Stimulated activated CD8-positive, alpha-beta memory T cell treated with anti-CD3 and anti-CD28 coated beads, Interleukin-2, amount 100 ng/mL, for 1 hour (primary cell): ENCODE data around the gene OR5AS1.
"Not testable (repeated sequence)": the region's sequence is repeated elsewhere in the genome, so short reads cannot be mapped to it uniquely, and the experiment has no call there.

Source experiments
- DNase-seq, 2 donors: peaks; one replicate each; pipeline ENCODE4 v3.0.0-alpha.2; 2020; ENCODE audit warnings: low read depth in 2 of 2

OR5AS1 gene

GRCh38 chr11:56027354-56027753 lies at the start of gene OR5AS1:
OR5AS1 (plus strand) TSS chr11:56027654; CDS start chr11:56030419, 2,765 bp downstream.
- no peak for DNase-seq

- no peak for DNase-seq
Measured at GRCh38 chr11:55994525-55994924, 32.9 kb upstream of the OR5AS1 start, which contains the start of gene OR5F1. OR5F1 (minus strand) TSS chr11:55994625; CDS start chr11:55994625, 0 bp downstream.

GRCh38 chr11:56010716-56011115 lies 16.7 kb upstream of the OR5AS1 start:
- no peak for DNase-seq

- no peak for DNase-seq
Measured at GRCh38 chr11:56013805-56014204, 13.6 kb upstream of the OR5AS1 start.

- DNase-seq, result no peak
Measured at GRCh38 chr11:56045538-56045937, 18.1 kb downstream of the OR5AS1 start.

- no peak for DNase-seq
Measured at GRCh38 chr11:56048480-56048879, 21.0 kb downstream of the OR5AS1 start.

GRCh38 chr11:56049487-56049886 lies 22.0 kb downstream of the OR5AS1 start:
- DNase-seq, result no peak

GRCh38 chr11:56056366-56056765 lies 28.9 kb downstream of the OR5AS1 start:
- not testable (repeated sequence) for DNase-seq

GRCh38 chr11:56057661-56058237 lies 30.3 kb downstream of the OR5AS1 start:
- DNase-seq, result not testable (repeated sequence)

- not testable (repeated sequence) for DNase-seq
Measured at GRCh38 chr11:56058260-56058780, 30.9 kb downstream of the OR5AS1 start.

GRCh38 chr11:56066980-56067379 lies 39.5 kb downstream of the OR5AS1 start:
- DNase-seq, result no peak
